GM18511 (cell line): ENCODE measurements around the gene ICA1.

Experiments
- ATAC-seq: cut with Tn5 transposase; IDR thresholded peaks from one replicate; pipeline ENCODE4 v1.9.1; 2021; ENCODE audit warnings: mild to moderate bottlenecking, moderate library complexity; ENCODE audit not compliant: unreplicated experiment

Gene ICA1

GRCh38 chr7:8228766-8229674 lies 32.9 kb downstream of the ICA1 start:
- ATAC-seq: no peak

GRCh38 chr7:8228068-8228467 lies 33.9 kb downstream of the ICA1 start:
- no peak for ATAC-seq

- no peak for ATAC-seq
Observed at GRCh38 chr7:8227261-8227660, 34.7 kb downstream of the ICA1 start.

- ATAC-seq: no peak
Observed at GRCh38 chr7:8226501-8226900, 35.5 kb downstream of the ICA1 start.

GRCh38 chr7:8221567-8221966 lies 40.4 kb downstream of the ICA1 start:
- no peak for ATAC-seq

GRCh38 chr7:8221101-8221495 lies 40.9 kb downstream of the ICA1 start:
- ATAC-seq: no peak

GRCh38 chr7:8220376-8221100 lies 41.4 kb downstream of the ICA1 start:
- no peak for ATAC-seq

- peak; percentile 58 for ATAC-seq
Observed at GRCh38 chr7:8217200-8218068, 44.5 kb downstream of the ICA1 start.

GRCh38 chr7:8216334-8216690 lies 45.7 kb downstream of the ICA1 start:
- ATAC-seq: no peak

- ATAC-seq: no peak
Observed at GRCh38 chr7:8215648-8216333, 46.2 kb downstream of the ICA1 start.

GRCh38 chr7:8214244-8214824 lies 47.6 kb downstream of the ICA1 start:
- no peak for ATAC-seq

GRCh38 chr7:8213381-8213780 lies 48.6 kb downstream of the ICA1 start:
- no peak for ATAC-seq

- no peak for ATAC-seq
Observed at GRCh38 chr7:8212638-8213037, 49.3 kb downstream of the ICA1 start.

GRCh38 chr7:8211725-8212096 lies 50.3 kb downstream of the ICA1 start:
- no peak for ATAC-seq

- ATAC-seq: no peak
Observed at GRCh38 chr7:8210845-8211724, 50.9 kb downstream of the ICA1 start.

- no peak for ATAC-seq
Observed at GRCh38 chr7:8209353-8209752, 52.6 kb downstream of the ICA1 start.

GRCh38 chr7:8208816-8209215 lies 53.2 kb downstream of the ICA1 start:
- ATAC-seq: no peak

- ATAC-seq: no peak
Observed at GRCh38 chr7:8206956-8207355, 55.0 kb downstream of the ICA1 start.

- no peak for ATAC-seq
Observed at GRCh38 chr7:8205537-8205936, 56.4 kb downstream of the ICA1 start.

- ATAC-seq: no peak
Observed at GRCh38 chr7:8205031-8205387, 57.0 kb downstream of the ICA1 start.
